DND-41 (cell line): ENCODE results near the gene TAS2R16.

Experiments
- ATAC-seq: fragments of 200-7000 bp; cut with Tn5 transposase; 3 replicates; pipeline ENCODE4 v1.9.1; 2021; ENCODE audit warnings: low read depth; ENCODE audit not compliant: insufficient read depth
- DNase-seq: peaks from one replicate; pipeline ENCODE4 v3.0.0-alpha.2; 2020
- H2AFZ ChIP-seq: 2 replicates; pipeline ENCODE4 v1.6.0; 2012; ENCODE audit warnings: low read depth, low read length
- H3K27ac ChIP-seq: 2 replicates; pipeline ENCODE4 v1.5.1; 2012; ENCODE audit warnings: low read length, inconsistent platforms
- H3K27me3 ChIP-seq: fragments of 200-600 bp; sonication (generic); 2 replicates; pipeline ENCODE4 v1.6.0; 2012; ENCODE audit warnings: low read length, mild to moderate bottlenecking, inconsistent platforms; ENCODE audit not compliant: insufficient read depth, poor library complexity
- H3K36me3 ChIP-seq: 2 replicates; pipeline ENCODE4 v1.5.1; 2012; ENCODE audit warnings: low read length, inconsistent platforms; ENCODE audit not compliant: insufficient read depth
- H3K4me1 ChIP-seq: 2 replicates; pipeline ENCODE4 v1.5.1; 2012; ENCODE audit warnings: mild to moderate bottlenecking, low read length; ENCODE audit not compliant: insufficient read depth
- H3K4me2 ChIP-seq: 2 replicates; pipeline ENCODE4 v1.6.0; 2012; ENCODE audit warnings: mild to moderate bottlenecking, moderate library complexity, low read length, inconsistent platforms; ENCODE audit not compliant: insufficient read depth
- H3K4me3 ChIP-seq, 2 experiments: fragments of 200-600 bp in 1 of 2; shearing (Covaris generic) in 1 of 2; 2 replicates each; pipeline ENCODE4 v1.5.1; 2012 to 2016; ENCODE audit warnings: inconsistent platforms in 2 of 2, low read length in 2 of 2, mild to moderate bottlenecking in 2 of 2, low read depth in 1 of 2, moderate library complexity in 1 of 2
- H3K79me2 ChIP-seq: 2 replicates; pipeline ENCODE4 v1.6.0; 2012; ENCODE audit warnings: low read length, inconsistent platforms; ENCODE audit not compliant: insufficient read depth
- H3K9ac ChIP-seq: 2 replicates; pipeline ENCODE4 v1.6.0; 2012; ENCODE audit warnings: low read depth, mild to moderate bottlenecking, inconsistent platforms, low read length, moderate library complexity
- H3K9me3 ChIP-seq: 2 replicates; pipeline ENCODE4 v1.5.1; 2012; ENCODE audit warnings: low read length, moderate library complexity, mild to moderate bottlenecking, inconsistent platforms; ENCODE audit not compliant: insufficient read depth, severe bottlenecking
- H4K20me1 ChIP-seq: 2 replicates; pipeline ENCODE4 v1.6.0; 2012; ENCODE audit warnings: low read length; ENCODE audit not compliant: insufficient read depth
- EZH2 ChIP-seq: IDR thresholded peaks from 3 replicates; pipeline ENCODE4 v1.6.1; 2012; ENCODE audit warnings: borderline replicate concordance, low read depth, mild to moderate bottlenecking, moderate library complexity, low read length, inconsistent platforms; ENCODE audit not compliant: severe bottlenecking
- TF ChIP-seq, protein P1 (sequence below): IDR thresholded peaks from 2 replicates; pipeline ENCODE4 v1.5.1; 2012; ENCODE audit warnings: borderline replicate concordance, low read length, moderate library complexity, mild to moderate bottlenecking; ENCODE audit not compliant: poor library complexity, severe bottlenecking; ENCODE audit errors: extremely low read depth

Gene TAS2R16

DNA sequence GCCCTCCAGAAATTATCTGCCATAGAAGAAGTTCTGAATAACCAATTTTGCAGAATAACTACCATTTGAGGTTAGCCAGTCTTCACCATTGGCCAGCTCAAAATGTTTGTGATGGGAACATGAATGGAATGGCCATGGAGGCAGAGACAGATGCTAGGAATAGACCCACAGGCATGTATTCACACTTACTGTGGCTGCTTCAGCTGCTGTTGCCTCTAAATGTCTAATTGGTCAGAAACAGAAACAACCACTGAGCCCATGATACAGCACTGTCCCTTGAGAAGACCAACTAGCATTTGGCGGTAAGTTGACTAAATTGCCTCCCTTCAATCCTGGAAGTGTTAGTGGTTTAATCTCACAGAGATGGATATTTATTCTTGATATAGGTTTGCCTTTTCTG lies 38.6 kb upstream of the TAS2R16 start:
- no peaks in the 10 kb centered on the region for H3K27me3 ChIP-seq
- no peak overlapping the region for H3K4me3 ChIP-seq
- H4K20me1 ChIP-seq = no peaks in the 10 kb centered on the region
- H3K4me1 ChIP-seq = no peaks in the 10 kb centered on the region
- no peak for DNase-seq
- H3K27ac ChIP-seq = no peak overlapping the region
- H3K79me2 ChIP-seq = no peaks in the 10 kb centered on the region
- H3K9me3 ChIP-seq = no peaks in the 10 kb centered on the region
- no peaks in the 10 kb centered on the region for H3K36me3 ChIP-seq
- TF ChIP-seq, protein P1, sequence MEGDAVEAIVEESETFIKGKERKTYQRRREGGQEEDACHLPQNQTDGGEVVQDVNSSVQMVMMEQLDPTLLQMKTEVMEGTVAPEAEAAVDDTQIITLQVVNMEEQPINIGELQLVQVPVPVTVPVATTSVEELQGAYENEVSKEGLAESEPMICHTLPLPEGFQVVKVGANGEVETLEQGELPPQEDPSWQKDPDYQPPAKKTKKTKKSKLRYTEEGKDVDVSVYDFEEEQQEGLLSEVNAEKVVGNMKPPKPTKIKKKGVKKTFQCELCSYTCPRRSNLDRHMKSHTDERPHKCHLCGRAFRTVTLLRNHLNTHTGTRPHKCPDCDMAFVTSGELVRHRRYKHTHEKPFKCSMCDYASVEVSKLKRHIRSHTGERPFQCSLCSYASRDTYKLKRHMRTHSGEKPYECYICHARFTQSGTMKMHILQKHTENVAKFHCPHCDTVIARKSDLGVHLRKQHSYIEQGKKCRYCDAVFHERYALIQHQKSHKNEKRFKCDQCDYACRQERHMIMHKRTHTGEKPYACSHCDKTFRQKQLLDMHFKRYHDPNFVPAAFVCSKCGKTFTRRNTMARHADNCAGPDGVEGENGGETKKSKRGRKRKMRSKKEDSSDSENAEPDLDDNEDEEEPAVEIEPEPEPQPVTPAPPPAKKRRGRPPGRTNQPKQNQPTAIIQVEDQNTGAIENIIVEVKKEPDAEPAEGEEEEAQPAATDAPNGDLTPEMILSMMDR = no peak
- no peak for TF ChIP-seq EZH2
- H3K9ac ChIP-seq = no peak overlapping the region
- no peak overlapping the region for H2AFZ ChIP-seq
- no peak overlapping the region for H3K4me2 ChIP-seq
- no peak for ATAC-seq

DNA sequence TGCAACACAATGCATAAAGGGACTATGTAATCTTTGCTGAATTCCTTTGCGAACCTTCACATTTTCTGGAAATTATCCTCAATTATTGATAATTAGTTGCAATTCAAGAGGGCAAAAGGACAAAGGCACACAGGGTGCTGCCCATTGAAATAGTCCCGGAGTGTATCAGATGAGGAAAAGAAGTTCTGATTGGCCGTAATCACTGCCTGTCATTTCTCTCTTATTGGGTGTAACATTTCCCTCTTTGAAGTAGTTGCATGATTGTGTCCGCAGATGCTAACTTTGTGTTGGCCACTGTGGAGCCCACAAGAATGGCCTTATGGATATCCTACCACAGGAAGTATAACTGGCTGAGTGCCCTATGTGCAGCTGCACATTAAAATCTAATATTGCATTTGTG lies 35.1 kb upstream of the TAS2R16 start:
- Histone ChIP-seq H3K9ac (no peak overlapping the region), H3K36me3 (no peaks in the 10 kb centered on the region), H3K4me2 (no peak overlapping the region), H3K27ac (no peak overlapping the region), H3K27me3 (no peaks in the 10 kb centered on the region), H3K9me3 (no peaks in the 10 kb centered on the region), H3K79me2 (no peaks in the 10 kb centered on the region), H3K4me1 (no peaks in the 10 kb centered on the region), H4K20me1 (no peaks in the 10 kb centered on the region), H2AFZ (no peak overlapping the region), H3K4me3 (no peak overlapping the region)
- TF ChIP-seq, protein P1 = no peak
- no peak for TF ChIP-seq EZH2
- no peak for ATAC-seq
- no peak for DNase-seq

DNA sequence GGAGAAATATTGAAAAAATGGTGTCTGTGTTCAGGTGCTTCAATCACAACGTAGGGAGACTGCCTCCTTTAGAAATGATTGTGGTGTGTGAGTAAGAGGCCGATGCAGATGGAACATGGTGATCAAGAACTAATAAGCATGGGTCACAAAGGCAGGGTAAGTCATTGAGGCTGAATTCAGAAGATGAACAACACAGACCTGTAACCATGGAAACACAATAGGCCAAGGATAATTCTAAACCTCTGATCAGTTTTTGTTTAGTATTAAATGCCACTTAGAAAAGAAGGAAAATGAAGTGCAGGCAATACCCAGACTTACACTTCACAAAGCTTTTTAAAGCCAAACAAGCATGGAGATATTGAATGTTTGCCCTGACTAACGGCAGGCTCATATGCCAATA lies 32.8 kb upstream of the TAS2R16 start:
- H4K20me1 ChIP-seq = no peaks in the 10 kb centered on the region
- H3K79me2 ChIP-seq = no peaks in the 10 kb centered on the region
- no peak for ATAC-seq
- H2AFZ ChIP-seq = no peak overlapping the region
- H3K4me3 ChIP-seq = no peak overlapping the region
- DNase-seq = no peak
- H3K9ac ChIP-seq = no peak overlapping the region
- TF ChIP-seq, protein P1 = no peak
- TF ChIP-seq EZH2 = no peak
- H3K36me3 ChIP-seq = no peaks in the 10 kb centered on the region
- H3K27ac ChIP-seq = no peak overlapping the region
- H3K4me1 ChIP-seq = no peaks in the 10 kb centered on the region
- no peaks in the 10 kb centered on the region for H3K27me3 ChIP-seq
- no peaks in the 10 kb centered on the region for H3K9me3 ChIP-seq
- no peak overlapping the region for H3K4me2 ChIP-seq

DNA sequence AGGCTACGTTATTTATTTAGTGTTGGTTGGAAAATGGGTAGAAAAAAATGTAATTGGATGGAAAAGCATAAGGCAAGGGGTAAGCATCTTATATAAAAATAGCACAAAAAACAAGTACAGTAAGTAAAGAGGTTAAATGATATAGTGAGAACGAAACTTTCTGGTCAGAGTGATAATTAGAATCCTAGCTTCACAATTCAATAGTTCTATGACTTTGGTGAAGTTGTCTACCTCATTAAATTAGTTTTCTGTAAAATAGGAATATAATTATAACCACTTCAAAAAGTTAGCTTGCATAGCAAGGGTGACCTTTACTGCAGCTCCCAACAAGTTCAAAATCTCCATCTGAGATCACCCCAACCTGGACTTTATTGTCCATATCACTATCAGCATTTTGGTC lies 30.8 kb upstream of the TAS2R16 start:
- Histone ChIP-seq H4K20me1 (no peaks in the 10 kb centered on the region), H3K36me3 (no peaks in the 10 kb centered on the region), H3K9ac (no peak overlapping the region), H3K4me2 (no peak overlapping the region), H3K9me3 (no peaks in the 10 kb centered on the region), H3K79me2 (no peaks in the 10 kb centered on the region), H3K4me3 (no peak overlapping the region), H3K27me3 (no peaks in the 10 kb centered on the region), H3K27ac (no peak overlapping the region), H2AFZ (no peak overlapping the region), H3K4me1 (no peaks in the 10 kb centered on the region)
- ATAC-seq (no peak), DNase-seq (no peak)
- TF ChIP-seq, protein P1 = no peak
- TF ChIP-seq EZH2 = no peak
